Stimulated activated CD4-positive, alpha-beta T cell treated with anti-CD3 and anti-CD28 coated beads, Interleukin-12 subunit alpha, Interleukin-12 subunit beta, amount 100 ng/mL, for 24 hours (primary cell): ENCODE data around the gene STK36.

ENCODE experiments used
- DNase-seq, 2 experiments: peaks; one replicate each; pipeline ENCODE4 v3.0.0-alpha.2; 2020; ENCODE audit warnings: low read depth in 2 of 2

The STK36 gene

DNA sequence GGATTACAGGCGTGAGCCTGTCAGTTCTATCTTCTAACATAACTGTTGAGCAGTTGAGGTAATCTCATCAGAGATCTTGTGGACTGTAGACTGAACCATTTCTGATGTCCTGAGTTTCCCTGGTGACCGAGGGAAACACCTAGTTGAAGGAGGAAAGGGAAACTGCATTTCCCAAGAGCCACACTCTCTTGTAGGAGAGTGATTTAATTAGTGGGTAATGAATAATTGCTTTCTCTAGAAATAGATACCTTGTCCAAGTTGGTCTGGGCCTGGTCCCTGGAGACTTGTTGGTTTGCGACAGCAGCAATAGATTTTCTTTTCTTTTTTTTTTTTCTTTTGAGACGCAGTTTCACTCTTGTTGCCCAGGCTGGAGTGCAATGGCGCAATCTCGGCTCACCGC lies 46.2 kb downstream of the STK36 start:
- DNase-seq, result no peak

DNA sequence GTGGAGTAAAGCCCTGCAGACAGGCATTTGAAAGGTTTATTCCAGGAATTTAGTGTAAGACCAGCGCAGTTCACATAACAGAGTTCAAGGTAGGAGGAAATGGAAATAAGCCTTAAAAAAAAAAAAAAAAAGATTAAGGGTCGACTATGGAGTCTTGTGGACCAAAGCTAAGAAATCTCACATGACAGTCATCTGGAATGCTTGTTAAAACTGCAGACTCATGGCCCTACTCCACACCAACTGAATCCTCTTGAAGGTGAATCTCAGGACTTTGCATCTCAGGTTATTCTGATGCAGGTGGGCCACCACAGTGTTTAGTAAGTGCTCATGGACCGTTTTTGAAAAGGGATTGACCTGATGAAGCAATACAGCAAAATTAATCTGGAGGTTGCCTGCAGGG lies 47.6 kb downstream of the STK36 start:
- no peak for DNase-seq

DNA sequence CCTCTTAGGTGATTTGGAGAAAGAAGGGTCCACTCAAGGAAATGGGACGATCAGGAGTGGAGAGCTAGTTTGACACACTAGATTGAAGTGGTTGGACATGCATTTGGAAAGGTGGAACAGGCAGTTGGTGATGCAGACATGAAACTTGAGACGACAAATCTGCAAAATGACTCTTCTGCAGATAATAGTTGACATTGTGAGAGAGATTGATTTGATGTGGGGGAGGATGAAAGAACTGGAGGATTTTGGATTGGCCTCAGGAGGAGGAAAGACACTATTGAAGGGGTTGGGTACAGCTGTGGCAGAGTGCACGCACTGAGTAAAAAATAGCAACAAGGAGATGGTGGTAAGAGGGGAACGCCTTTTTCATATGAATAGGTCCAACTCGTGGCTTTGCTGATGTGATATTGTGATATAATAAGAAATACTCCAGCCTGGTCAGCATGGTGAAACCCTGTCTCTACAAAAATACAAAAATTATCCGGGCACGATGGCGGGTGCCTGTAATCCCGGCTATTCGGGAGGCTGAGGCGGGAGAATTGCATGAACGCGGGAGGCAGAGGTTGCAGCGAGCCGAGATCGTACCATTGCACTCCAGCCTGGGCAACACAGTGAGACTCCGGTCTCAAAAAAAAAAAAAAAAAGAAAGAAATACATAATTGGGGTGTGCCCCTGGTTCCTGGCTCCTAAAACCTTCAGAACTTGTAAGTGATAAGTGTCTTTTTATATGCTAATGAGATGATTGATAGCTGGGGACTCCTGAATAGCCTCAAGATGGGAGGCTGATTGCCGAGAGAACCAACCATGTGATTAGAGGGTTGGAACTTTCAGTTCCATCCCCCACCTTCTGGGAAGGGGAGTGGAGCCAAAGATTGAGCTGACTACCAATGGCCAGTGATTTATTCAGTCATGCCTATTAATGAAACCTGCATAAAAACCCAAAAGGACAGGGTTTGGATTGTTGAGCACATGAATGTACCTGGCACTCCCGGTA lies 48.5 kb downstream of the STK36 start:
- no peak for DNase-seq

DNA sequence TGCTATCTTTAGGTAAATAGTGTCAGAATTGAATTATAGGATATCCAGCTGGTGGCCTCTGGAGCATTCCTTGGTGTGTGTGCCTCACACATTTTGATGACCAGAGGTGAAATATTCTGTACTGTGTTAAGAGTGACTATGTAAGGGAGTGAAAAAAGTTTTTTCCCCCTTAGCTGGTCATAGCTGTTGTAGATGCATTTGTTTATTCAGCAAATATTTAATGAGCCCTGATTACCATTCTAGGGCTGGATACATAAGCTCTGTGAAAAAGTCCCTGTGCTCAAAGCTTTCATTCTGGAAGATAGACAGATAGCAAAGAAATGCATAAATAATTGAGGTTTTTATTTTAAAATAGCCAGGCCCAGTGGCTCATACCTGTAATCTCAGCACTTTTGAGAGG lies 49.6 kb downstream of the STK36 start:
- DNase-seq, result no peak

DNA sequence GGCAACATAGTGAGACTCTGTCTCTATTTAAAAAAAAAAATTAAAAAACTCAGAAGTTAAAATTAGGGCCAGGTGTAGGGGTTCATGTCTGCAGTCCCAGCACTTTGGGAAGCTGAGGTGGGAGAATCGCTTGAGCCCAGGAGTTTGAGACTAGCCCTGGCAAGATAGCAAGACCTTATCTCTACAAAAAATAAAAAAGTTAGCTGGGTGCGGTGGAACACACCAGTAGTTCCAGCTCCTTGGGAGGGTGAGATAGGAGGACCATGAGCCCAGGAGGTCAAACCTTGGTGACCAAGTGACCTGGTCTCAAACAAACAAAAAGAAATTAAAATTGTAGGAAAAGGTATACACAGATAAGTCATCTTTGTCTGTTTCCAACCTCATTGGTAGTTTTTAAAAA lies 50.0 kb downstream of the STK36 start:
- DNase-seq, result no peak

DNA sequence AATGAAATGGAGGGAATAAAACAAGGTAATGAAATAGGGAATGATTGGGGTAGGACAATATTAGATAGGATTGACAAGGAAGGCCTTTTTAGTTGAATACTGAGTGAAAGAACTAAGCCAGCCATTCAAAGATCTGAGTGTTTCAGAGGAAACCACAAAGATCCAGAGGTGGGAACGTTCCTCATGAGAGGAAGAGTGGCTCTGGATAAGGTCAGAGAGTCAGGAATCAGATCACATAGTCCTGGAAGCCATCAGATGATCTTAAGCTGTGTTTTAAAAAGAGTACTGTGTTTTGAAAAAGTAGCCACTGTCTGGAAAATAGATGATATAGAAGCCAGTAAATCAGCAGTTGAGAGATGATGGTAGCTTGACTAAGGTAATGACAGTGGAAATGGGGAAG lies 50.5 kb downstream of the STK36 start:
- DNase-seq, result no peak

DNA sequence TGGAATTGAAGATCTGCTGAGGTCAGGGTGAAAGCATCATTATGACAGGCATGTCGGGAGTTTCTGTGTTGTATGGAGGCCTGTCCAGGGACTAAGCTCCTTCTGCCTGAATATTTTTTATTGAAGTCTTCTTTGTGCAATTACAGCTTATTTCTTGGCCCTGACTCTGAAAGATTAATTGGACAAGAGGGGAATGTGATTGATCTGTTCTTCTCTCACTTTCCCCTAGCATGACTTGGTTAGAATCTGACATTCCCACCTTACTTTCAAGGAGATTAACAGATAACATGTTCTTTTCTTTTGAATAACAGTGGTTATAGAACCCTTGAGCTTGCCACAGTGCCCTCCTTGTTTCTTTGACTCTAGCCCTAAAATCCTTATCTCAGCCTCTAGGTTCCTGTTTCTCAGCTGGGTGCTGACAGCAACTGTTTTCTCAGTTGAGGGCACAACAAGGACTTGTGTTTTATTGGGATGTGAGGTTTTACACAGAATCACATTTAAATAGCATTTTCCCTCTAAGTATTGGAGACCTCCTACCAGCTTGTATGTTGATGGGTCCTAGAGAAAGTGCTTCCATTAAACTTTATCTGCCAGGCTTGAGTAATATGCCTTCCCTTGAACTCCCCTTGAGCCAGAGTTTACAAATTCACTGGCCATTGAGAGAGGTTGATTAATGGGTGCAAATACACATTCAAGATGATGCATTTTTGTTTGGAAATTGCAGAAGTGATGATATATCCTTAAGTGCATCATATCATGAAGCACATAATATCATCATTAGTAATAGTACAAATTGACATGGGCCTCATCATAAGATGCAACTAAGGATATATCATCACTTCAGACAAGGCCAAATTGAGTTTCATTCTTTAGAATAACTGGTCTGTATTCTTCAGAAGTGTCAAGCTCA lies 51.2 kb downstream of the STK36 start:
- DNase-seq, result no peak

DNA sequence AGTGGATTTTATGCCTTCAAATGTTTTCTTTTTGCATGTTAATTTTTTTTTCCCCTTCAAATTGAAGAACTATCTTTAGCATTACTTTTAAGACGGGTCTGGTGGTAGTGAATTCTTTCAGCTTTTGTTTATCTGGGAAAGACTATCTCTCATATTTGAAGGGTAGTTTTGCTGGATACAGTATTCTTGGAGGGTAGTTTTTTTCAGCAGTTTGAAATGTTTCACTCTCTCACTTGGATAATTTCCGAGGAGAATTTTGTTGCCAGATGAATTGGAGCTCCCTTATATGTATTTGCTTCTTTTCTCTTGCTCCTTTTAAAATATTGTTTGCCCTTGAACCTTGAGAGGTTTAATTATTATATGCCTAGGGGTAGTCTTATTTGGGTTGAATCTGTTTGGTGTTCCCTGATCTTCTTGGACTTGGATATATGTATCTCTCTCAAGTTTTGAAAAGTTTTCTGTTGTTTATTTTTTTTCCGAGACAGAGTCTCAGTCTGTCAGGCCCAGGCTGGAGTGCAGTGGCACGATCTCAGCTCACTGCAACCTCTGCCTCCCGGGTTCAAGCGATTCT lies 54.2 kb downstream of the STK36 start:
- DNase-seq, result no peak

DNA sequence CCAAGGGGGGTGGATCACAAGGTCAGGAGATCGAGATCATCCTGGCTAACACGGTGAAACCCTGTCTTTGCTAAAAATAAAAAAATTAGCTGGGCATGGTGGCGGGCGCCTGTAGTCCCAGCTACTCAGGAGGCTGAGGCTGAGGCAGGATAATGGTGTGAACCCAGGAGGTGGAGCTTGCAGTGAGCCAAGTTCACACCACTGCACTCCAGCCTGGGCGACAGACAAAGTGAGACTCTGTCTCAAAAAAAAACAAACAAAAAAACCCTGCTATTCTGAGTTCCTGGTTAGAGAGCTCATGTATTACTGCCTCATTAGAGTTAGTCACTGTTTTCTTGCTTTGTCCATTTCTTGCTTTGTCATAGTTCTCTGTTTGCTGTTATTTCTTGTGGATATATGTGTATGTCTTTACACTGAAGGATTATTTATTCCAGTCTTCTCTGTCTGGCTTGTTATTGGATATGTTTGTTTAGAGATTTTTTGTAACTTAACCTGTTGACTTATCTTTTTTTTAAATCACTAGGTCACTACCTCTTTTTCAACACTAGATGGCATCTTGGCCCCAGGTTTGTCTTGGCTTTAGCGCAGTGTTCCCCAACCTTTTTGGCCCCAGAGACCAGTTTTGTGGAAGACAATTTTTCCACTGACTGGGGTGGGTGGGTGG lies 55.7 kb downstream of the STK36 start:
- DNase-seq, result no peak

DNA sequence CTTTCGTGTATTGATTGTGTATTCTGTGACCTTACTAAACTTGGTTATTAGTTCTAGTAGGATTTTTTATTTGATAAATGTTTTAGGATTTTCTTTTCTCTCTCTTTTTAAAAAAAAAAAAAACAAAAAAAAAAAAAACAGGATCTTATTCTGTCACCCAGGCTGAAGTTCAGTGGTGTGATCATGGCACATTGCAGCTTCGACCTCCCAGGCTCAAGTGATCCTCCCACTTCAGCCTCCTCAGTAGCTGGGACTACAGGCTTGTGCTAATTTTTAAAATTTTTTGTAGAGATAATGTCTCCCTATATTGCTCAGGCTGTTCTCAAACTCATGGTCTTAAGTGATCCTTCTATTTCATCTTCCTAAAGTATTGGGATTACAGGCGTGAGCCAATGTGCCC lies 57.8 kb downstream of the STK36 start:
- no peak for DNase-seq

DNA sequence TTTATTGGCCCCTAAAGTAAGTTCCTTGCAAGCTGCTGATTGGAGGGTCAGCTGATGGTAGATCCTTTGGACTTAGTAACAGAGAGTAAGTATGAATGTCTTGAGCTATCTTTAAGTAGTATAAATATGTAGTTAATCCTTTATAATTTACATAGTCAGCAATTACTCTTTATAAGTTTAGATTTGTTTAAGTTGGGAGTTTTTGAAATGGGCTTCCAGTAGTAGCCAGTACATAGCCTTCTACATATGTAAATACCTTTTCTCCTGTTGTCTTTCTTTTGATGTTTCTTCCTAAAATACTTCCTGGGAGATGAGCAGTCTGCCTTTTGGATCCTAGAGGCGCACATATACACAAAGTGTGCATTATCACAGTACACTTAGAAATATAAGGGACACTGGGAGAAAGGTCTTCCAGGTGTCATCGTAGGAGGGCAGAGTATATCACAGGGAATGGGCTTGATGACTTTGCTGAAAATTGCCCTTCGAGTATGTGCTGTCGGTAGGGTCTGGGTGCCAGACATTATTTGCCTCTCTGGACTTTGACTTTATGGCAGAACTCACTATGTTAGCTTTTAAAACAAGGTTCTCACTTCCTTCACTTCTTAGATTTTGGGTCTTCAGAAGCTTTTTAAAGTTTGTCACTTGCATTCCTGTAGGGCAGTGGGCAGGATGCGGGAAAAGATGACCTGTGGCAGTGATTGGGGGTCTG lies 60.3 kb downstream of the STK36 start:
- no peak for DNase-seq

DNA sequence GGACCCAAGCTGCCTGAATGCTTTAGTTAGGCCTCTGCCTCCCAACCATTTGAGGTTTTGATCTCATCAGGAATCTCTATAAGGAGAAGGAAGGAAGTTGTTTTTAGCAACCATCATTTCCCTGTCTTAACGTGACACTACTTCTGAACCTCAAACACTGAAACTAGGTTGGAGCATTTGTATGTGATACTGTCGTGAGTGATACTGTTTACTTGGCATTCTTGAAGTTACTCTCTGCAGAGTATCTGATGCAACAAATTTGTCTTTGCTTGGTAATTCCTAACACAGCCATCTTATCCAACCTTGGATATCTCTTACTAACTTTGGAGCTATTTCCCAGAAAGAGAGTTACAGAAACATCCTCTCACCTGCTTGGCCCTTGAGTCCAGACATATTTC lies 60.9 kb downstream of the STK36 start:
- DNase-seq, result no peak

DNA sequence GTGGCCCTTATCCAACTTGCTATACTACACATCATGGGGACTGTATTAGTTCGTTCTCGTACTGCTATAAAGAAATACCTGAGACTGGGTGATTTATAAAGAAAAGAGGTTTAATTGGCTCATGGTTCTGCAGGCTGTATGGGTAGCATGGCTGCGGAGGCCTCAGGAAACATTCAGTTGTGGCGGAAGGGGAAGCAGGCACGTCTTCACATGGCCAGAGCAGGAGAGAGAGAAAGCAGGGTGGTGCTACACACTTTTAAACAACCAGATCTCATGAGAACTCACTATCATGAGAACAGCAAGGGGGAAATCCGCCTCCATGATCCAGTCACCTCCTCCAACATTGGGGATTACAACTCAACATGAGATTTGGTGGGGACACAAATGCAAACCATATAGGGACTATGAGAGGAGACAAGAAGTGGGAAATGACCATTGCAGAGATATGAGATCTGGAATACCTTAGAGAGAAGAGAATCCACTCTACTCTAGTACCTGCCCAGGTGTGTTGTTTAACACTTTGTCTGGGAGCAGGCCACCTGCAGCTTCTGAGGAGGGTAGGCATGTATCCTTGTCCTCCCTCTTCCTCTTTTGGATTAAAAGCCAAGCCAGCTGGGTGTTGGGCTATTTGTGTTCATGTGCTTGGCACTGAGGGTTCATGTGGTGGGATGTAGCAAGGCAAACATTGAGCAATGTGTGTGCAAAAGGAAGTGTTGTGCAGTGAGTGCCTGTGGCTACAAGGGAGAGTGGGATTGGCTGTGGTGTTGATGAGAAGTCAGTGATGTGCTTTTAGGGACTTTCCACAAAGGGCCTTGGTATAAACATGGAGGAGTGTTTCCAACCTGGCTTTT lies 61.5 kb downstream of the STK36 start:
- DNase-seq, result no peak

DNA sequence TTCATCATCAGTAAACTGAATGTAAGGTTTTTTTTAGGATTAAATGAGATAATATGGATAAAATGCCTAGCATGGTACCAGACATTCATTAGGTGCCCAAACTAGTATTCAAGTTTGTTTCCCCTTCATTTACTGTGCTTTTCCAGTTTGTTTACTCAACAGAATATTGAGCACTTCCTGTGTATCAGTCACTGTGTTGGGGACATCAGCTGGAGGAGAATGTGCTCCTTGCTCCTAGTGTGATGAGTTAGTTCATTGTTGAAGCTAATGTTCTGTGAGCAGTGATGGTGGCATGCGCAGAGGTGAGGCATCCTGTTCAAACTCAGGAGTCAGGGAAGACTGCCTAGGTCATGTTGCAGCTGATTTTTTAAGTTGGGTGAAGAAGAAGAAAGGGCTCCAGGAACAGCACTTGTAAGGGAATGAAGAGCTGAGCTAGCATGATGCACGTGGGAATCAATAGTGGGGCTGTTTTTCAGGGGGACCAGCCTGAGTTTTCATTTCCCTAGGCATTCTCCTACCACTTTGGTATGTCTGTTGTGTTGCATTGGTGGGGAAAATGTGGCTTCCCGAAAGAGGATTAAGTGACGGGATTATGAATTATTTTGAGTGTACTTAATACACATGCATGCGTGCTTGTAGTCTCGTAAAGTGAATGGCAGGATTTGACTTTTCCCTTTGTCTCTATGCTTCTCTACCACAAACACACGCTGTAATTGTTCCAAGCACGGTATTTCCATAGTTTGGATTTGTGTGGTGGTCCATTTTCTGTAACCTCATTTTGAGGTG lies 62.5 kb downstream of the STK36 start:
- DNase-seq, result no peak

DNA sequence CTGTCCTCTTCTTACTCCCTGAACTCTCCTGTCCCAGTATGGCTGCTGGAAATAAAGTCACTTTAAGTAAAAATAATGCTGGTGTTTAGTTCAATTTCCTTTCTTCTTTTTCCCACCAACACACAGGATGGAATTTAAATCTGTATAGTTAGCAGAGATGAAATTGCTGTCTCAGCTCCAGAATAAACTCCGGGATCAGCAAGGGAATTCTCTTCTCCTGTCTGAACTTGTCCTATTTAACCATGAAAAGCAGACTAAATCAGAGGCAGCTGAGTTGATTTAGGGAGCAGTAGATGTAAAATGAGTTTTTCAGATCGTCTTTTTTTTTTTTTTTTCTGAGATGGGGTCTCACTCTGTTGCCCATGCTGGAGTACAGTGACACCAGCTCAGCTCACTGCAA lies 64.6 kb downstream of the STK36 start:
- no peak for DNase-seq

DNA sequence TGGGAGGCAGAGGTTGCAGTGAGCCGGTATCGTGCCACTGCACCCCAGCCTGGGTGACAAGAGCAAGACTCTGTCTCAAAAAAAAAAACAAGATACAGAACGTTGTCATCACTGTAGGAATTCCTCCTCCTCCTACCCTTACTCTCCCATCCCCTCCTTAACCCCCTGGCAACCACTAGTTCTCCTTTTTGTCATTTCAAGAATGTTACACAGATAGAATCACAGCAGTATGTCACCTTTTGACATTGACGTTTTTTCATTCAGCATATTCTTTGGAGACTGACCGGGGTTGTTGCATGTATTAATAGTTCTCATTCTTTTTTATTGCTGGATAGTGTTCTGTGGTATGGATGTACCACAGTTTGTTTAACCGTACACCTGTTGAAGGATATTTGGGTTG lies 71.2 kb downstream of the STK36 start:
- DNase-seq, result no peak

DNA sequence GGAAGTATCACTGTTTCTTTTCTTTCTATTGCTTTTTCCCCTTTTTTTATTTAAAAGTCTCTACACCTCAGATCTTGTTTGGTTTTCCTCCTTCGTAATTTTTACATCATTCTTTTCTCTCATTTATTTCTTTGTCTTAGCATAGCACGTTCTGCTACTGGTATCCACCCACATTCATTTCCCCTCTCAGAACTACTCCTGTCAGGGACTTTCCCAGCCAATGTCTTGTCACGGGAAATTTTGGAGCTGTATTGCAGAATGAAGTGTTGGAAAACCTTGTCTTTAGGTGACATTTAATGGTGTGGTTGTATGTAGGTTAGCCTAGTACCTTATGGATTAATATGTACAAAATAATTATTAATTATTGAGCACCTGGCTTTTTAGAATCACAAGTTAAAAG lies 72.7 kb downstream of the STK36 start:
- DNase-seq, result no peak

DNA sequence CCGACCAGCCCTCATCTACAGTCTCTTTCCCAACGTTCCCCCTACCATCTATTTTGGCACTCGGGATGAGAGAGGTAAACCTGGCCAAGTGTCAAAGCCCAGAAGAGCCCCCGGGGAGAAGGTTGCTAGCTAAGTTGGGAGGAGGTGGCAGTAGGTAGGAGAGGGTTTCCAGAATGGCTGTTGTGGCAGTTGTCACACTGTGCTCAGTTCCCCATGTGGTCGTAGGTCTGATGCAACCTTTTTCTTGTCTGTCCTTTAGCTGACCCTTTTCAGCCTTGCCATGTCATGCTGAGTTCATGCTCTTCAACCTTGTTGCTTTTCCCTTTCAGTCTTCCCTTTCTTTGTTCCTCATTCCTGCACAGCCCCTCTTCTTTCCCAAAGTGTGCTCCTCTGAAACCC lies 73.3 kb downstream of the STK36 start:
- no peak for DNase-seq
